Measurements from ENCODE around the gene LCE6A. TPM values are rescaled to one million over a fixed set of nuclear protein-coding genes. Genes with fewer than 3 reads are reported as not detected.
A peak's percentile ranks its signal among the peaks of the same experiment; 100 is the strongest.

LCE6A gene, protein sequence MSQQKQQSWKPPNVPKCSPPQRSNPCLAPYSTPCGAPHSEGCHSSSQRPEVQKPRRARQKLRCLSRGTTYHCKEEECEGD
- not detected in 2 replicates for total RNA-seq (2014; rRNA removed; shearing (Covaris generic); ENCODE audit: low replicate concordance)

DNA sequence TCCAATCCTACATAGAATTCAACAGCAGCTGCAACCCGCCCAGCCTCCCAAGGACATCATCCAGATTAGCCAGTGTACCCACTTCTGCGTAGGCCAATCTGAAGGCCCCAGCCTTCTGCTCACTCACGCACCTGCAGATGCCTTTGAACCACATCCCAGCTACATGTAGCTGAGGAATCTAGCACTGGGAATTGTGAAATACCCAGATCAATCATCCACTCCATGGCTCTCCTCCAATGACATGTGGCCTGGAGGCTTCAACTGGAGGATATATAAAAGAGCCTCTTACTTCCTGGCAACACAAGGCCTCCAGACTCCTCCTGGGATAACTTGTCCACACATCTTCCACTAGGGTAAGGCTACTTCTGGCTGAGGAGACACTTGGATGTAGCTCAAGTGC, at the start of gene LCE6A:
TSS of gene LCE6A (plus strand) at position 301 of the 400 bp plus-strand sequence. CDS start 665 bp downstream, outside the sequence.
- no peak within 1 kb of the TSS for H3K4me3 ChIP-seq
- DNase-seq = no peak
- H3K9me3 ChIP-seq = no peaks in the 10 kb centered on the region
- H3K36me3 ChIP-seq = no peaks in the 10 kb centered on the region
- no peaks in the 10 kb centered on the region for H3K27me3 ChIP-seq

DNA sequence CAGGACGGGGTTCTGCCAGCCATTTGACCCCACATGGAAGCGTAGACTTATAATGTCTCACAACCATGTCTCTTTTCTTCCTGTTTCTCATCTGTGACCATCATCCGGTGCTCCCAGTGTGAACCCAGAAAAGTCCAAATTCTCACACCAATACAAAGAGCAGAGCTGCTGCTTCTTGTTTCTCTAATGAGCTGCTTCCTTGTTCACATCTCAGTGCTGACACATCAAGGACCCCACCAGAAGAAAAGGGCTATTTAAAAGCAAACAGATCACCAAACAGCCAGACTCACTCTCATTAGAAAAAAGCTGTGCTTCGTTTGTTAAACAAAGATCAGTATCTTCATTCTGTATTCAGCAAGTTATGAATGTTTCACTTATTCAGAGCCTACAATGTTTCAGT, 47.0 kb upstream of the LCE6A start:
- no peaks in the 10 kb centered on the region for H3K36me3 ChIP-seq
- H3K4me3 ChIP-seq = no peak overlapping the region
- no peaks in the 10 kb centered on the region for H3K27me3 ChIP-seq
- DNase-seq = no peak
- H3K9me3 ChIP-seq = no peaks in the 10 kb centered on the region

DNA sequence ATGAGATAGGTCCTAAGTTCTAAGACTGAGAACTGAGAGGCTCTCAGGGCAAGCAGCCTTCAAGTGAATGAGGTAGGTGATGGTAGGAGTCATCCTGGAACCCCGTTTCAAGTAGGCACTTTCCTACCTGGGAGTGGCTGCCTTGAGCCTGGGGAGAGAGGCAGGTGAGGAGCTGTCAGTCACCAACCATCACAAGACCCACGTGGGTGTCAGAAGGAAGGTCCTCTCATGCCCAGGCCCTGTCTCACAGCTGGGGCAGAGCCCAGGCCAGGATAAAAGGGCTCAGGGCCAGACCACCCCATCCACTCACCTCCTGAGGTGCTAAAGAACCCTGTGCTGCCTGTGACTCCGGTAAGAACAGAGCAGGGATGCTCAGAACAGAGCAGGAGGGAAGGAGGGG, 46.2 kb upstream of the LCE6A start, which contains the start of gene LCE1D:
TSS of gene LCE1D (plus strand) at position 301 of the 400 bp plus-strand sequence. CDS start 1,074 bp downstream, outside the sequence.
- no peak for DNase-seq
- H3K4me3 ChIP-seq = no peak within 1 kb of the TSS
- no peaks in the 10 kb centered on the region for H3K36me3 ChIP-seq
- H3K27me3 ChIP-seq = no peaks in the 10 kb centered on the region
- no peaks in the 10 kb centered on the region for H3K9me3 ChIP-seq

DNA sequence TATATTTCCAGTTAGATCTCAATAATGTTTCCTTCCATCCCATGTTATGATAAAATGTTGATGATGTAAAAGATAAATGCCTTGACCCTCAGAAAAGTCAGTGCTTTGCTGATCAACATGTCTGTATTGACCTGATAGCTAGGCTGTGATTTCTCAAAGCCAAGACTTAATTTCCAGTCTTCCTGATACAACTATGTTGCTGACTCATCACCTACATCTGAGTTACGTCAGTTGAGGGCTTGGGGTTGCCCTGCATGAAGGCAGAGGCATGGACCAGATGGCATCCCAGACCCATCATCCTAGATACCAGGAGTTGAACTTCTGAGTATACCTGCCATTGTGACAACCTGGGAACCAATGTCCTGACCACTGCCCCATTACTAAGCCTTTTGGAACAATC, 41.3 kb upstream of the LCE6A start:
- H3K4me3 ChIP-seq = no peak overlapping the region
- H3K9me3 ChIP-seq = no peaks in the 10 kb centered on the region
- DNase-seq = no peak
- no peaks in the 10 kb centered on the region for H3K36me3 ChIP-seq
- H3K27me3 ChIP-seq = no peaks in the 10 kb centered on the region

DNA sequence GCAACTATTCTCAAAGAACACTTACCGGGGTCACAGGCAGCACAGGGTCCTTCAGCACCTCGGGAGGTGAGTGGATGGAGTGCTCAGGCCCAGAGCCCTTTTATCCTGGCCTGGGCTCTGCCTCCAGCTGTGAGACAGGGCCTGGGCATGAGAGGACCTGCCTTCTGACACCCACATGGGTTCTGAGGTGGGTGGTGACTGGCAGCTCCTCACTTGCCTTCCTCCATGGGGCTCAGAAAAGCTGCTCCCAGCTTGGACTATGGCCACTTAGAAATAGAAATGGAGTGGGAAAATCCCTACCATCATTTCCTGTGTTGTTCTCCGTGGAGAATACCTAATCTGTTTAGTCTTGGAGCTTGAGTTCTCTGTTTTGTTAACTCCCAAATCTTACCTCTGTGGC, 36.1 kb upstream of the LCE6A start, which contains the start of gene LCE1C:
TSS of gene LCE1C (minus strand) at position 76 of the 400 bp plus-strand sequence. CDS start 1,173 bp downstream, outside the sequence.
- DNase-seq = peak; percentile 45
- Histone ChIP-seq H3K36me3 (no peaks in the 10 kb centered on the region), H3K9me3 (no peaks in the 10 kb centered on the region), H3K27me3 (peaks cover 3% of the 10 kb centered on the region; the same call in 1 of the 2 replicates), H3K4me3 (no peak within 1 kb of the TSS)

DNA sequence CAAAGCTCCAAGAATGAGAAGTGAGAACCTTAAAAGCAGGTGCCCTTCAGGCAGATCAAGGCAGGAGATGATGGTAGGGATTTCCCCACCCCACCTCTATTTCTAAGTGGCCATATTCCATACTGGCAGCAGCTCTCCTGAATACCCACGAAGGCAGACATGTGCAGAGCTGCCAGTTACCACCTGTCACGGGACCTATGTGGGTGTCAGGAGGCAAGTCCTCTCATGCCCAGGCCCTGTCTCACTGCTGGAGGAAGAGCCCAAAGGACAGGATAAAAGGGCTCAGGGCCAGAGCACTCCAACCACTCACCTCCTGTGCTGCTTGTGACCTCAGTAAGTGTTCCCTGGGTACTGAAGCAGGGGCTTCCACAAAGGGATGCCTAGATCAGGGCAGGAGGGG, 31.6 kb upstream of the LCE6A start:
- Histone ChIP-seq H3K9me3 (no peaks in the 10 kb centered on the region), H3K27me3 (peaks cover 3% of the 10 kb centered on the region; the same call in 1 of the 2 replicates), H3K4me3 (no peak overlapping the region), H3K36me3 (no peaks in the 10 kb centered on the region)
- no peak for DNase-seq

DNA sequence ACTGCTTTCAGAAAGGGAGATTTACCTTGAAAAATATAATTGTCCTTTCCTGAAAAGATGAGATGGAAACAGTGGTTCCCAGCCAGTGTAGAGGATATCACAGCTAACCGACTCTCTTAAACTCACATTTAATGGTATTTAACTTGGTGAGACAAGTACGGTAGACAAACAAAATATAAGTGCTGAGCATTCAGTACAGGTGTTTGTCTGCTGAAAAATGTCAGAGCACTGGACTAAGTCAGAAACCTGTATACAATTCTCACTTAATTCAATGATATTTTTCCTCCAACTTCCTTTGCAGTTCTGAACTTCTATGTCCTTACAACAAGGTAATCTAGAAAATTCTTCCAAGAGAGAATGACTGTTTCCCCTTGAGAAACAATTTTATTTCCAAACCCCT, 31.0 kb upstream of the LCE6A start, which contains the start of gene LCE1B:
TSS of gene LCE1B (plus strand) at position 301 of the 400 bp plus-strand sequence. CDS start 476 bp downstream, outside the sequence.
- H3K9me3 ChIP-seq = no peaks in the 10 kb centered on the region
- H3K4me3 ChIP-seq = no peak within 1 kb of the TSS
- DNase-seq = no peak
- H3K27me3 ChIP-seq = peaks cover 3% of the 10 kb centered on the region; the same call in 1 of the 2 replicates
- no peaks in the 10 kb centered on the region for H3K36me3 ChIP-seq

DNA sequence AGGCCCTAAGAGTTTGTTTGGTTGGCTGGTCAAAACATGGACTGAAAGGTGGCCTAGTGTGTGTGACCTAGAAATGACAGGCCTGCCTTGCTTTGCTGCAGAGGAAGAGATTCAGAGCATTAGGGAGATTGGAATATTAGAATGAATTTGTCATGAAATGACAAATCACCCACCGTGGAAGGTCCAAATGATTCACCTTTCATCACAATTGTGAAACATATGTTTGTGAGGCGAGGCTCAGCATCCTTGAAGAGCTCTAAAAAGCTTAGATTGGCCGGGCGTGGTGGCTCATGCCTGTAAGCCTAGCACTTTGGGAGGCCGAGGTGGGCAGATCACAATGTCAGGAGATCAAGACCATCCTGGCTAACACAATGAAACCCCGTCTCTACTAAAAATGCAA, 25.3 kb upstream of the LCE6A start:
- no peak for DNase-seq
- no peaks in the 10 kb centered on the region for H3K9me3 ChIP-seq
- no peaks in the 10 kb centered on the region for H3K27me3 ChIP-seq
- H3K4me3 ChIP-seq = no peak overlapping the region
- no peaks in the 10 kb centered on the region for H3K36me3 ChIP-seq

DNA sequence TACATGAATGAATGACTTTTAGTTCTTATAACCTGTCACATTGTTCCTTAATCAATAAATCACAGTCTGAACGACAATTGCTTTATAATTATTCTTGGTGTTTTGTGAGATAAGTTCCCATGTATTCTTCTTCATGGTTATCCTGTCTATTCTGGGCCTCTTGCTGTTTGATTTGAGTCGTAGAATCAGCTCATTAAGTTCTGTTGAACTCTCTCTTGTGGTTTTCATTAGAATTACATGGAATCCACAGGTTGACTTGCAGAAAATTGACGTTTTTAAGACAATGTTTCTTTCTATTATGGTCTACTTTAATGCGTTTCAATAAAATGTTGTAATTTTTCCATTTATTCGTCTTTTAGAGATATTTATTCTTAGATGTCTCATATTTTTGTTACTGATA, 19.4 kb upstream of the LCE6A start:
- no peaks in the 10 kb centered on the region for H3K9me3 ChIP-seq
- no peak overlapping the region for H3K4me3 ChIP-seq
- H3K27me3 ChIP-seq = 0 out of 2 replicates have a peak, but pooled peaks cover 4% of the 10 kb centered on the region
- no peaks in the 10 kb centered on the region for H3K36me3 ChIP-seq
- DNase-seq = no peak

DNA sequence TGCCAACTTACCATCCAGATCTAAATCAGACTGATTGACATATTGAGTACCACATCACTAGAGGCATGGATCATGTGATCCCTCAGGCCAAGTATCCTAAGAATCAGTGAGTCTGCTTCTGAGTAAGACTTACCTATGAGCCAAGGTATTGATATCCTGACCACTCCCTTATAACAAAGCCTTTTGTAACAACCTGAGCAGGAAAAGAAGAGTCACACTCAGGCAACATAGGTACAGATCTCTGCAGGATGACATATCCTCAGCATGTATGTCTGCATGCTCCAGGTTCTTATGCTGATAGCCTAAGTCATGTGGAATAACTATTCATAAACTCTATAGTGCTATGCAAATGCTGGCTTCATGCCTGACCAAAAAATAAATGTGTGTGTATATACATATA, 17.7 kb upstream of the LCE6A start:
- no peaks in the 10 kb centered on the region for H3K36me3 ChIP-seq
- no peaks in the 10 kb centered on the region for H3K9me3 ChIP-seq
- DNase-seq = no peak
- H3K4me3 ChIP-seq = no peak overlapping the region
- 0 out of 2 replicates have a peak, but pooled peaks cover 4% of the 10 kb centered on the region for H3K27me3 ChIP-seq

DNA sequence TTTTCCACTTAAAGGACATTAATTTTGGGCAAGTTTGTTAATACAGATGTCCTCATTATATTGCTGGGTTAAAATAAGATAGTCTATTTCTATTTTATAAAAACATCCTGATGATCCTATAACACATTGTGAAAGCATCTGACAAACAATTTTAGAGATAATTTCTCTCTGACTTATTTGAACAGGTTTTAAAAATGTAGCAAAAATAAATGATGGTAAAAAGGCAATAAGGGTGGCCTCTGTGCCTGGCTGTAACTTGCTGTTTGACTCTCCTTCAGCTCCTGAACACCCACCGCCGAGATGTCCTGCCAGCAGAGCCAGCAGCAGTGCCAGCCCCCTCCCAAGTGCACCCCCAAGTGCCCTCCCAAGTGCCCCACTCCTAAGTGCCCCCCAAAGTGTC, 15.5 kb upstream of the LCE6A start, which contains the start of gene LCE1A:
TSS of gene LCE1A (plus strand) at position 301 of the 400 bp plus-strand sequence. CDS start at position 301, 0 bp downstream.
- no peak for DNase-seq
- Histone ChIP-seq H3K4me3 (no peak within 1 kb of the TSS), H3K36me3 (no peaks in the 10 kb centered on the region), H3K9me3 (no peaks in the 10 kb centered on the region), H3K27me3 (0 out of 2 replicates have a peak, but pooled peaks cover 4% of the 10 kb centered on the region)

DNA sequence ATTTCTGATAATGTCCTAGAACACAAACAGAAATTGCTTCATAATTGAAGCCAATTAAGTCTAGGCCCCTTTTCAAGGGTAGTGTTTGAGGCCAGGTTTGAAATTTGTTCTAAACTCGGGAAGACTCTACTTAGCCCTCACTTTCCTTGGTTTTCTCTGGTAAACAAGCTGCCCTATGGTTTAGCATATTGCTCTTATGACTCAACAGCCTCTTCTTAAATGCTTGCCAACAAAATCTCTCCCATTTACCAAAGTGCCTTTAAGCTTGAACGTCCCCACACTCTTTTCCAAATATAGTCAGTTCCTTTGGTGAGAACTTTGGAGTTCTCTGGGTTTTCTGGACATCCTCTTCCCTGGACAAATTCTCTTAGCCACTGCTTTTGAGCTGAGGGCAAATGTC, 5.8 kb upstream of the LCE6A start:
- Histone ChIP-seq H3K27me3 (no peaks in the 10 kb centered on the region), H3K4me3 (no peak overlapping the region), H3K36me3 (no peaks in the 10 kb centered on the region), H3K9me3 (no peaks in the 10 kb centered on the region; the same call in 1 of the 2 replicates)
- DNase-seq = no peak

DNA sequence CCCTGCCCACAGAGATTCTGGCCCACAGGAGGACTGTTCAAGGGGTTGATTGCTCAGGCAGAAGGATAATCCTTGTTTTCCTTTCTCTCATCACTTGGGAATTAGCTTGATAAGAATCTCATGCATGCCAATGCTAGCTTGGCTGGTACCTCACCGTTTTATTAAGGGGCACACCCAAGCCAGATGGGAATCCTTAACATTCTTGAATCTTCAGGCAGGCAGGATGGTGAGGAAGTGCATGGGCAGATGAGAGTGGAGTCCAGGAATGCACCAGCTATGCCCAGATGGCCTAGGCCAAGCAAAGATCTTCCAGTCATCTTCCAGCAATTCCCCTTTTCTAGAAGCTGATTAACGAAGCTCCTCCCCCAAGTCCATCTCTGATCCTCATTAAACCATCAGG, 13.0 kb downstream of the LCE6A start:
- H3K27me3 ChIP-seq = no peaks in the 10 kb centered on the region
- peak; percentile 81 for DNase-seq
- no peaks in the 10 kb centered on the region for H3K36me3 ChIP-seq
- no peak overlapping the region for H3K4me3 ChIP-seq
- no peaks in the 10 kb centered on the region for H3K9me3 ChIP-seq

DNA sequence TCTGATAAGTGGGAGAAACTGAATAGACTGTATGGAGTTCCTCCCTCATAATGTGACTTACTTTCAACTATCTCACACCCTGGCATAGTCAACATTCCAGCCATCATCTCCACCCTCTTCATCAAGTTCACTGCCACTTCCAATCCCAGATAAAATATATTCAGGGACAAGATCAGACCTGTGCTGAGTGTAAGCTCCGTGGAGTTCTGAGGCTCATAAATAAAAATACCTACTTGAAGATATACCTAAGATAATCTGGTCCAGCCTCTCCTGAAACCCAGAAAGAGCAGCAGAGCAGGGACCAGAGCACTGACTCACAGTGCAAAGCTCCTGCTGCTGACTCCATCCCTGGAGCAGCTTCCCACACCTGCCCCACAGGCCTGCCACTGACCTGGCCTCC, 15.4 kb downstream of the LCE6A start:
- no peaks in the 10 kb centered on the region for H3K9me3 ChIP-seq
- H3K36me3 ChIP-seq = no peaks in the 10 kb centered on the region

DNA sequence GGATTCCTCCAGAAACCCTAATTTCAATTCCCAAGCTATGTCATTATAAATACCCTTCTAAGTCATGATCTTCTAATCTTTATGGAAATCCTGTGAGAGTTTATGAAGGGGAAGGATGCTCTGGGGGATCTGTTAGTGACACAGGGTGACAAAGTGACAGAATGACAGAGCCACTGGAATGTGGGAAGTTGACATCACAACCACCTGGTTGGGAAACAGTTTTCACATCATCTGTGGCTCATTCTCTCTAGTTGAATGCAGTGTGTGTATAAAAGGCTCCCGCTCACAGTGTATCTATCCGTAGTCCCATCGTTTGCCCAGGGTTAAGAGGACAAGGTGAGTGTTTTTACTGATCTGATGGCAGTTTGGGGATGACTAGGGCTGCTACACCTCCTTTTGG, 17.0 kb downstream of the LCE6A start, which contains the start of gene LCE7A:
TSS of gene LCE7A (plus strand) at position 301 of the 400 bp plus-strand sequence. CDS start 702 bp downstream, outside the sequence.
- Histone ChIP-seq H3K36me3 (no peaks in the 10 kb centered on the region), H3K27me3 (no peaks in the 10 kb centered on the region), H3K4me3 (no peak within 1 kb of the TSS), H3K9me3 (no peaks in the 10 kb centered on the region)
- no peak for DNase-seq

More for the DNA sequence above, 15.4 kb downstream of the LCE6A start:
- no peak for DNase-seq
- Histone ChIP-seq H3K4me3 (no peak overlapping the region), H3K27me3 (no peaks in the 10 kb centered on the region)

DNA sequence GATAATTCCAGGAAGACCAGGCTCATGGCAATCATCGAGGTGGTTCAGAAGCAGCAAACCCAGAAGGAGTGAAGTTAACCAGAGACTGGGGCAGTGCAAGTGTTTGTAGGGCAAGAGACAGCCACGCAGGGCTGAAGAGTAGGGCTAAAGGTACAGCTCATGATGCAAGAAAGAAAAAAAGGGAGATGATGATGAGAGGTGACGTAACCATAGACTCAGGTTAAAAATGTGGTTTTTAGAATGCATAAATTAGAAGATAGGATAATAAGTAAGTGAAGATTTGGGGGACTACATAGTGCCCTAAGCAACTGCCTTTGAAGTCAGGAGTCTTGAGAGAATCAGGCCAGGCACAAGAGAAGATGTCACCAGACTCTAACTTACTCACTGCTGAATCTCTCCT, 17.5 kb downstream of the LCE6A start:
- no peaks in the 10 kb centered on the region for H3K36me3 ChIP-seq
- no peak overlapping the region for H3K4me3 ChIP-seq
- no peaks in the 10 kb centered on the region for H3K9me3 ChIP-seq
- no peaks in the 10 kb centered on the region; the same call in 1 of the 2 replicates for H3K27me3 ChIP-seq
- no peak for DNase-seq

DNA sequence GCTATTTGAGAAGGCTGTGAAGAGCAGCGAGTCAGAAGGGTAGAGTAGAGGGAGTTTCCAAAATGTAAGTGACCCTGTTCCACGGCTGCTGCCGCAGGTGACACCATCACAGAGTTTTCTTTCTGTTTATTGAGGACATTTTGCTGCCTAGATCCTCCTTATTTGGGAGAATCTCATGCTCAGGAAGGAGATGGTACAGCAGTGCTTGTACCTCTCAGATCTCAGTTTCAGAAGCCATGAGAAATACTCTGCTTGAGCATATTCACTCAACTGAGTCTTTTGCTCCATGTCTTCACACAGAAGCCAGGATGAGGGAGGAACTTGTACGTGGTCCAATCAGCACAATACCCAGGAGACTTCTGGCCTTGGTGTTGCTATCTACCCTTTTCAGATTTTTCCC, 18.7 kb downstream of the LCE6A start:
- no peak for DNase-seq

DNA sequence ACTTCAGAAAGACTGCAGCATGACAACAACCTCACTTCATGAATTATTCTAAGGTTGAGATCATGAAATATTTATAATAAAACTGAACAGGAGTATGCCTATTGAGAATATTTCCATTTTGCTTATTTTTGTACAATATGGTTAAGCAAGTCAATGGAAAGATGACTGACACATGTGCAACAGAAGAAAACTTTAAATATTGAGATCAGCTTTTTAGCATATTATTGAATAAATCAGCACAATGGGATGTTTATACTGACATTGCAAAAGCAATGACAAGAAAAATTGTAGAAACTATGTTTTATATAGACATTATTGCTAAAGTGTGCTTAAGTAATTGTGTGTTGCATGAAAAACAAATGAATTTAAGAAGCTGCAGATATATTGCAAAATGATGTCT, 21.8 kb downstream of the LCE6A start:
- H3K9me3 ChIP-seq = no peaks in the 10 kb centered on the region
- no peak for DNase-seq

More for the DNA sequence above, 18.7 kb downstream of the LCE6A start:
- no peak overlapping the region for H3K4me3 ChIP-seq
- no peaks in the 10 kb centered on the region; the same call in 1 of the 2 replicates for H3K27me3 ChIP-seq
- no peaks in the 10 kb centered on the region for H3K9me3 ChIP-seq
- H3K36me3 ChIP-seq = no peaks in the 10 kb centered on the region

More for the DNA sequence above, 21.8 kb downstream of the LCE6A start:
- Histone ChIP-seq H3K27me3 (no peaks in the 10 kb centered on the region; the same call in 1 of the 2 replicates), H3K4me3 (no peak overlapping the region), H3K36me3 (no peaks in the 10 kb centered on the region)
